ENCODE data around the gene RNF115.
"Not testable (repeated sequence)": the region's sequence is repeated elsewhere in the genome, so short reads cannot be mapped to it uniquely, and the experiment has no call there.

Gene RNF115

DNA sequence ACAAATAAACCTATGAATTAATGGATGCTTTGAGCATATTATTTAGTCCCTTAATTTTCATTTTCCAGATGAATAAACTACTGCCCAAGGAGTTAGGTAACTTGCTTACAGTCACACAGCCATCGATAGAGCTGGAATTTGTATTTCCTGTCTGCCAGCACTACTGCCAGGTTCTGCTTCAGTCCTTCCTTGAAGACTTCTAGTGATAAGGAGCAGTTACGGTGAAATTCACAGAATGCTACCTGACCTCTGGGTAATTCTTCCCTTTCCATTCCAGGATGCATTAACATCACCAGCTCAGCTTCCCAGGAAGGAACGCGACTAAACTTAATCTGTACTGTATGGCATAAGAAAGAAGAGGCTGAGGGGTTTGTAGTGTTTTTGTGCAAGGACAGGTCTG is 93.4 kb downstream of the RNF115 start:
- DNase-seq (ENCODE audit: low read depth in 2 of 2), result no peak

DNA sequence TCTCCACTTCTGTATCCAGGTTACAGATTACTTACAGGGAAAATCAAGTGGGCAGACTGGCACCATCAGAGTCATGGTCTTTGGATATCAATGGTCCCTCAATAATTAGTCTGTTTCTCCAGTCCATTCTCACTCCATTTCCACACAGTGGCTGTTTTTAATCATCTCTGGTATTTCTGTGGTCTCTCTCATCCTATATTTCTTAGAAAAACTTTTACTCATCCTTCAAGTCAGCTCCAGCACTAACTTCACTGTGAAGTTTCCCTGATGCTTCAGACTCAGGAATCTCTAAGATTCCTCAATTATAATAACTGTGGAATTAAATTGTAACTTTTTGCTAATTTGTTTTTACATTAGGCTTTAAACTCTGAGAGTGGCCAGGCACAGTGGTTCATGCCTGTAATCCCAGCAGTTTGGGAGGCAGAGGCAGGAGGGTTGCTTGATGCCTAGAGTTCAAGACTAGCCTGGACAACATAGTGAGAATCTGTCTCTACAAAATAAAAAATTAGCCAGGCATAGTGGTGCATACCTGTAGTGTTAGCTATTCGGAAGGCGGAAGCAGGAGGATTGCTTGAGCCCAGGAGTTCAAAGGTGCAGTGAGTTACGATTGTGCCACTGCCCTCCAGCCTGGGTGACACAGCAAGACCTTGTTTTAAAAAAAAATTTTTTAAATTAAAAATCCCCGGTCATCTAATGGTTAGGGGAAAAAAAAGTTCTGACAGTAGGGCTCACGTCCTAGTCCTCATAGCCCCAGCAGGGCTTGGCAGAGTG is 94.0 kb downstream of the RNF115 start:
- no peak for DNase-seq (ENCODE audit: low read depth in 2 of 2)

DNA sequence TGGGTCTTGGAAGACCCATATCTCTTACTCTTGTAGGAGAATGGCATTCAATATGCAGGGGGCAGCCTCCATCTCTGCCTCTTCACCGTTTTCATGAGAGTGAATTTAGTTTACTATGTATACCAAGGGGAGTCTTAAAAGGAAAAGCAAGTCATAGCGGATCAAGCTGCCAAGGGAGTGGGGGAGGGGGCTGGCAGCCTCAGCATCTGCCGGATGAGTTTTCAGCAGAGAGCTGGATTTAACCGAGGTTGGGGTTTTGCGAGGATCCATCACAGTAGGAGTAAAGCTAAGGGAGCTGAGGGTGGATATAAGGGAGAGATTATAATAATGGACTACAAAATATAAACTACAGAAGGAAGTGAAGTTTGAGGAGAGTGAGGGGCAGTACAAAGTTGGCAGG is 94.7 kb downstream of the RNF115 start:
- no peak for DNase-seq (ENCODE audit: low read depth in 2 of 2)

DNA sequence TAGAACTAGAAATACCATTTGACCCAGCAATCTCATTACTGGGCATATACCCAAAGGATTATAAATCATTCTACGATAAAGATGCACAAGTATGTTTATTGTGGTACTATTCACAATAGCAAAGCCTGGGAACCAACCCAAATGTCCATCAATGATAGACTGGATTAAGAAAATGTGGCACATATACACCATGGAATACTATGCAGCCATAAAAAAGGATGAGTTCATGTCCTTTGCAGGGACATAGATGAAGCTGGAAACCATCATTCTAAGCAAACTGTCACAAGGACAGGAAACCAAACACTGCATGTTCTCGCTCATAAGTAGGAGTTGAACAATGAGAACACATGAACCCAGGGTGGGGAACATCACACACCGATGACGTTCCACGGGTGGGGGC is 97.7 kb downstream of the RNF115 start:
- DNase-seq (ENCODE audit: low read depth in 2 of 2), result not testable (repeated sequence)

DNA sequence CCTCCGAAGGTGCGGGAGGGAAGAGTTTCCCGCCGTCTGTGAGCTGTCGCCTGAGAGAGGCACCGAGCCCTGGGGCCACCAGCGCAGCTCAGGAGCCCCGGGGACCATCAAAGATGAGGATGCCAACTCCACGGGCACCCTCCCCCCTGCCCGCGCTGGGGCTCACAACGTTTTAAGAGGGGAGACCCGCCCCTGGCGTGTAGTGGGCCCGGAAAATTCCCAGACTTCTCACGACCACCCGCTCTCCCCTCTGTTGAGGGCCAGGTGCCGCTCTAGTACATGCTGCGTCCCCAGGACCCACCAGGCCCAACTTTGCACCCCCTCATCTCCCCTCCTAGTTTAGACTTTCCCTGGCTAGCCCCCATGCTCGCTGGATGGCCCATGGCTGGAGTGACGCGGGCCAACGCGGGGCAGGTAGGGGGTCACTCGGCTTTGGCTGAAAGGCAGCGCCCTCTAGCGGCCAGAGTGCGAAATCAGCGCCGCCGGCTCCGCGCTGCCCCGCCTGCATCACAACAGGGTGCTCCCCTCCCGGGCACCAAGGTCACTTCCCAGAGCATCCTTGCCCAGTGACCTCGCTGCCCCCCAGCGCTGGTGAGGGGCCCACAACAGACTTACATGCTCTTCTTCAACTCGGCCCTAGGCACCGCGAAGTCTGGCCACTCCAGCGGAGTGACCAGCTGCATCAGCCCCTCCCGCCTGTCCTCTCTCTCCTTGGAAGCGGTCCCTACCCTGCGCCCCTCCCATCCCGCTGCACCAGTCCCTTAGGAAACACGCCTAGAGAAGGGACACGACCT is 102.8 kb downstream of the RNF115 start:
- DNase-seq (ENCODE audit: low read depth in 2 of 2), result peak; percentile 26 to 57

DNA sequence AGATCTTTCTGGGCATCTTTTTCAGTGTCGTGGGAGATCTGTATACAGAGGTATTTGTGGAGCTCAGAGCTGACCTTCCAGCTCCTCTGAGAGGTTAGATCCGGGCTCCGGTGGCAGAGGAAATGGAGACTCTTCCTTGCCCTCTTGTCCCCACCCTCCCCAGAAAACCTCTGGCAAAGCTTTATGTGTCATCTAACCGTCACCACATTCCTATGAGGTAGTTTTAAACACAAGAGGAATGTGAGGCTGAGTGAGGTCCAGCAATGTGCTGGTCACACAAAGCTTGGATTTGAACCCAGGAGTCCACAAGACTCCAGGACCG is 103.4 kb downstream of the RNF115 start:
- DNase-seq (ENCODE audit: low read depth in 2 of 2), result no peak

DNA sequence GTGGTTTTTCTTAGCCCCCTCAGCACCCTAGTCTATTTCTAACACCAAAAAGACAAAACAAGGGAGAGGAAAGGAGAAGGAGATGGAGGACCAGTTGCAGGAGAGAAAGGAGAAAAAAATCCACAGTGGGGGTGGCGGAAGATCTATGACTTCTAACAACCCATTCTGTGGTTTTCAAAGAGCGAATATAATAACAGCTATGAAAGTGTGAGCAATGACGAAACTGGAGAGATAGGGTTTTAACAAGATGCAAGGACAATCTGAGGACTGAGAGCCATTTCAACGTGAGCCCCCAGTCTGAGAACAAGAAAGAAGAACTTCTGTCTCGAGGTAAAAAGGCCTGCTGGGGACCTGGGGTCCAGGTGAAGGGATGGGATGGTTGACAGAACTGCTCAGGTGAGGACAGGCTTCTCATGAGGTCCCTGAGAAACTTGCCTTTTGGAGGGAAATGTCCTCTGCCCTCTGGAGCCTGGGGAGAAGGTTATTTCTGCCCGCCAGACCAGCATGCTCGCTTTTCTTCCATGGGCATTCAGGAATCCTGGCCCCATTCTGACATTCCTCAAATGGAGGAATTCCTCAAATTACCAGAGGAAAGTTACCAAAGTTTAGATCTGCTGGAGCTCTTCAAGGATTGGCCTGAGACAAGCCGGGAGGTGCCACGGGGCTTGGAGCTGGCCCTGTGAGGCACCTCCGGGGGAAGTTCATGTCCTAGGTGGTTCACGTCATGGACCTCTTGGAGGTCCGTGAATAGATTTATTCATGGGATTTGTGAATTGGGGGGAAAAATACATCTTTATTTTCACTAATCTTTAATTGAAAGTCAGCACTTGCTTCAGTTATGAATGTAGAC is 104.4 kb downstream of the RNF115 start, which contains the start of gene CD160:
TSS of gene CD160 (plus strand) at position 270 of the 850 bp plus-strand sequence. CDS start 8,829 bp downstream, outside the sequence.
- DNase-seq (ENCODE audit: low read depth in 2 of 2), result no peak

DNA sequence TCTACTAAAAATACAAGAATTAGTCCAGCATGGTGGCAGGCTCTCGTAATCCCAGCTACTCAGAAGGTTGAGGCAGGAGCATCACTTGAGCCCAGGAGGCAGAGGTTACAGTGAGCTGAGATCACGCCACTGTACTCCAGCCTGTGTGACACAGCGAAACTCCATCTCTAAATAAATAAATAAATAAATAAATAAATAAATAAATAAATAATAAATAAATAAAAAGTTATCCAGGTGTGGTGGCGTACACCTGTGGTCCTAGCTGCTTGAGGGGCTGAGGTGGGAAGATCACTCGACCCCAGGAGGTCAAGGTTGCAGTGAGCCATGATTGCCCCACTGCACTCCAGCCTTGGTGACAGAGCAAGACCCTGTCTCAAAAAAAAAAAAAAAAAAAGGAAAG is 105.4 kb downstream of the RNF115 start:
- DNase-seq (ENCODE audit: low read depth in 2 of 2), result not testable (repeated sequence)

DNA sequence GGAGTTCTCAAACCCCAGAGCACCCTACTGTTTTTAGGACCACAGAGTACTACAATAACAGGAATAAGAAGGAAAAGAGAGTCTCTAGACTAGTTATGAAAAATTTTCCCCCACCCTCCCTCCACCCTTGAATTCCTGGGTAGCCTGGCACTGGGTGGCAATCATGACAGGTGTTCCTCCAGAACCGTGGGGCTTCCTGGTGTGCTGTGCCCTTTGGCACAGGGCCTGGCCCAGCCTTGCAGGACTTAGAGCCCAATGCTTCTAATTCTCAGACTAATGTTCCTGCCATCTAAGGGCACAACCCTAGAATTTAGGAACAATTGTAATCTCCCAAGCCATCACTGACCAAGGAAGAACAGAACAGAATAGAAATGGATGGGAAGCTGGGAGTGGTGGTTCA is 106.1 kb downstream of the RNF115 start:
- DNase-seq (ENCODE audit: low read depth in 2 of 2), result no peak

DNA sequence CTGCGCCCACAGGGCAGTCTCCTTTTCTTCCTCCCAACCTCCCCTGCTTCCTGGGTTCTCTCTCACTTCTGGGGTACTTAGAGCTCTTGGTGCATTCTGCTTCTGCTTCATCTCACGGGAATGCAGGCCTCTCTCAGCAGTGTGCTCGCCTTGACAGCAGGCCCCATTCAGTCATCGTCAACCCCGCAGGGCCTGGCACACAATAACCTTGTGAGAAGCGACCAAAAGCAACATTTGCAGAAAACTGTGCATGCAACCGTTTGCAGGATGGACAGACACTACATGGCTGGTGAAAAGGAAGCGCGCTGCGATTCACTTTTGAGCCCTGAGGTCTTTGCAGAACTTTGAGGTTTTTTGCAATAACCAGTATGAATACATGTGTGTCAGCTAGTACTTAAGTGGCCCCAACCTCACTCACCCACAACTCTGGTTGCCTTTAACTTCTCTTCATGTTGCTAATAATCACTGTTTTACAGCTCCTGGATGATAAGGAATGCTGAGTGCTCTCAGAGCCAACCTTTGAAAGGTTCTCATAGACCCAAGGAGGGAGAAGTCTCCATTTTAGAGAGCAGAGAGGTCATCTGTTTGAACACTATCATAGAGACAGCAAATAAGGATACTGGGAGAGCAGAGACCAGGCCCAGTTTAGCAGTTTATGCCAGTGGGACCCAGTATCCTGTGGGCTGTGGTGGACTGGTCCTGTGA is 107.1 kb downstream of the RNF115 start:
- no peak for DNase-seq (ENCODE audit: low read depth in 2 of 2)

DNA sequence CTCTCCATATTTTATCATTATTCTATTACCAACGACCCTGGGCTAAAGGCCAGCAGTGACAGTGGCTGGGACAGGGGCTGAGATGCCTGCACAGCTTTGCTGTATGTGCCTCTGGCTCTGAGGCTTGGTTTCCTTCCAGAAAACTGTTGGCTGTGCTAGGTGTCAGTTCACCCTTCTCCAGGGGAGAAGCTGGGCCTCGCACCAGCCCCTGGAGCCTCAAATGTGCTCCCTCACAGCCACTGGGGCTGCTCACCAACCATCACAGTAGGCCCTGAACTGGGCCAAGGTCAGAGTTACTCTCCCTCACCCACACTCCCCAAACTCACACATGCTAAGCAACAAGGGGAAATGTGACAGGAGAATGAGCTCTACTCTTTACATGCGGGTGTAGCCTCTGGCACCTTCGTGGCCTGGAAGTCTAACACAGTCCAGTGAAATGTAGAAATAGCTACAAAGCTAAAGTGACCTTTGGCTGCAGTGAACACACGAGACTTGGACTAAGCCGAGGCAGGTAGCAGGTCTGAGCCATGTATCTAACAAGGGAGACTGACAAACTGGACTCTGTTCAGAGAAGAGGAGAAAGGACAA is 109.3 kb downstream of the RNF115 start:
- DNase-seq (ENCODE audit: low read depth in 2 of 2), result no peak

DNA sequence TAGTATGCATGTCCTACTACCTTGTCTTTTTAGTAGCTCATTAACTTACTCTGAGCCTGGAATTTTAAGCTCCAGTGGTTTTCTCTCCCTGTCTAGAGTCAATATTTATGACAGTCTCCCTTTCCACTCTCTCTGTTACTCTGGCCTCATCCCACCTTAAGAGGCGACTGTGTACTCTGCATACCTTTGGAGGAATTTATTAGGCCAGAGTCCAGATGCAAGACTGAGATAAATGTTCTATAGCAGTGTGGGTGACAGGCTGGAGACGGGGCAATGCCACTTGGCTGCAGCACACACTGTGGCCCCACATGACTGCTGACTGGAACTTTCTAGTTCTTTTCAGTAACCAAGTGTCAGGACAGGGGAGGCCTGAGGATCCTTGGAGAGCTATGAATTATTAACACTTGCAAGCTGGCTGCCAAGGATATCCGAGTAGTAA is 112.7 kb downstream of the RNF115 start:
- no peak for DNase-seq (ENCODE audit: low read depth in 2 of 2)

DNA sequence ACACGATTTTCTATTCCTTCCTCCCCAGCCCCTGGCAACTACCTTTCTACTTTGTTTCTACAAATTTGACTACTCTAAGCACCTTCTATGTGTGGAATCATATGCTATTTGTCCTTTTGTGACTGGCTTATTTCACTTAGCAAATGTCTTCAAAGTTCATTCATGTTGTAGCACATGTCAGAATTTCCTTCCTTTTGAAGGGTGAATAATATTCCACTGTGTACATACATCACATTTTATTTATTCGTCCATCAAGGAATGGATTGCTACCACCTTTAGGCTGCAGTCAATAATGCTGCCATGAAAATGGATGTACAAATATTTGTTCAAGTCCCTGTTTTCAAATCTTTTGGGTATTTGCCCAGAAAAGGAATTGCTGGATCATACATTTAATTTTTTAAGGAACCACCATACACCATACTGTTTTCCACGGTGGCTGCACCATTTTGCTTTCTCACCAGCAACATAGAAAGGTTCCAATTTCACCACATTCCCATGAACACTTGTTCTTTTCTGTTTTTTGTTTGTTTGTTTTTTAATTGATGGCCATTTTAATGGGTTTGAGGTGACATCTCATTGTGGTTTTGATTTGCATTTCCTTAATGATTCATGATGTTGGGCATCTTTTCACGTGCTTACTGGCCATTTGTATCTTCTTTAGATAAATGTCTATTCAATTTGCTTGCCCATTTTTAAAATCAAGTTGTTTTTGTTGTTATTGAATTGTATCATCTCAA is 113.4 kb downstream of the RNF115 start:
- no peak for DNase-seq (ENCODE audit: low read depth in 2 of 2)

DNA sequence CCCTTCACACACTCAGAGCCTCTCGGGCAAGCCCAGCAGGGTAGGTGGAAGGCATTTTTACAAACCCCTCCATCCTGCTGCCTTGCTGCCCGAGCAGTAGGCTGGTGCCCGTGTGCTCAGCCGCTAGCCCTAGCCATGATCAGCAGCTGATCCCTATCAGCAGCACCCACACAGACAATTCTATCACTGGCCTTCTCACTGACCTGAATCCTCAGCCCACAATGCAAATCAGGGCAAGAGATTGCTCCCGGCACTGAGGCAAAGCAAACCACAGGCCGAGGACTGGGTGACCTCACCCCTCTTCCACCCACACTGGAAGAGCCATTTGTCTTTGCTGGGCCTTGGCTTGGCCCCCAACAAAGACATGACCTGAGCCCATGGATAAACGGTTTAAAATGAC is 115.8 kb downstream of the RNF115 start:
- no peak for DNase-seq (ENCODE audit: low read depth in 2 of 2)

DNA sequence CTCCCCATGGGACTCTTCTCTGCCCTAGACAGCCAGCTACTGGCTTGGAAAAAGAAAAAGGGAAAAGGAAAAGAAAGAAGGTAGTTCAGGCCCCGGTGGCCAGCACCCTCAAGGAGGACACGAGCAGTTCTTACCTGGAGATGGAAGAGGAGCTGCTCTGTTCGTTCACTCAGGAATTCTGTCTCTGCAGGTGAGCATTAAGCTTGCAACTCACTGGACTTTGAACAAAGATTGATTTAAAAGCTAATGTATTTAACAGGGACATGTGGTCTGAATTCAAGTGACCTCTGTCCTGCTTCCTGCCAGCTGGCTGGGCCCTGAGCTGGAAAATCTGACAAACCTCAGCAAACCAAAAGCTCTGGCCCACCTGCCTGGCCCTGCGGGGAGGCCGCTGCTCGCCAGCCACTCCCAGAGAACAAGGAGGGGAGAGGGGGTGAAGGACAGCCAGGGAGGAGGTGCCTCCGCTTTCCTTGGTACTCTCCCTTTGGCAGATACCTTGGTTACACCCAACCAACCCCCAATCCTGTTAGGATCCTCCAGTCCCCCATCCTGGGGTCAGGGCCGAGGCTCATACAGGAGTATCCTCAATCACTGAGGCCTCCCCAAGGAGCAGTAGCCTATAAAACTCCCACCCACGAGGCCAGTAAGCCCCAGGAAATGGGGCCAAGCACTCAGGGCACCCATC is 116.6 kb downstream of the RNF115 start, which contains the start of gene PDZK1:
TSS of gene PDZK1 (minus strand) at position 186 of the 685 bp plus-strand sequence. CDS start 19,347 bp downstream, outside the sequence.
- DNase-seq (ENCODE audit: low read depth in 2 of 2), result no peak

DNA sequence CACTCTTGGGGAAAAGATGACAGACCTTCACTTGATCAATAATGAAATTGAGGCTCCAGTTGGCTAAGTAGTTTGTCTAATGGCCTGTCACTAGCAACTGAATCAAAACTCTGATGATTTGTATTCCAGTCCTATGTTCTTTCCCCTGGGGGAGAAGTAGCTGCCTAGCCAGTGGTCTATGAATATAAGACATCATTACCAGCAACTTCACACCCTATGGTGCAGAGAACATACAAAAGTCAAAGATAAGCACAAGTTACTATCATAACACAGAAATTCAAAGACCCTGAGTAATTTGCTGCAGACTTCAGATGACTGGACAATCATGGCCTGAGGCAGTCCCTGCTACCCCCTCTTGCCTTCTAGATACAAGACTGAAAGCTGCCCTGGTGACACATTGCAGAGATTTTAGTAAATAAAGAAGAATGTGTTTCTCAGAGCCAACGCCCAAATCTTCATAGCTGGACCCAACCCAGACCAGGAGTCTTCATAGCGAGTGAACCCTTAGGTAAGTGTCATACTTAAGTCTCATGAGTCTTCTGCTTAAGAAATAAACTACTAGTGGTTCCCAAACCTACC is 117.7 kb downstream of the RNF115 start:
- DNase-seq (ENCODE audit: low read depth in 2 of 2), result no peak

DNA sequence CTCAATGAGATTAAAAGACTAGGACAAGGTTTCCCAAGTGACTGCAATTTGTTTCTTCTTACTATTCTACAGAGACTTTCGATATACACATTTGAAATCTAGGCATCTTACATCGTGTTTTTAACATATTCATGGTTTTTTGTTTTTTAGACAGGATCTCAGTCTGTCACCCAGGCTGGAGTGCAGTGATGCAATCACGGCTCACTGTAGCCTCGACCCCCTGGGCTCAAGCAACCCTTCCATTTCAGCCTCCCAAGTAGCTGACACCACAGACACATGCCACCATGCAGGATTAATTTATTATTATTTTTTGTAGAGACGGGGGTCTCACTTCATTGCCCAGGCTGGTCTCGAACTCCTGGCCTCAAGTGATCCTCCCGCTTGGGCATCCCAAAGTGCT is 118.3 kb downstream of the RNF115 start:
- DNase-seq (ENCODE audit: low read depth in 2 of 2), result no peak

DNA sequence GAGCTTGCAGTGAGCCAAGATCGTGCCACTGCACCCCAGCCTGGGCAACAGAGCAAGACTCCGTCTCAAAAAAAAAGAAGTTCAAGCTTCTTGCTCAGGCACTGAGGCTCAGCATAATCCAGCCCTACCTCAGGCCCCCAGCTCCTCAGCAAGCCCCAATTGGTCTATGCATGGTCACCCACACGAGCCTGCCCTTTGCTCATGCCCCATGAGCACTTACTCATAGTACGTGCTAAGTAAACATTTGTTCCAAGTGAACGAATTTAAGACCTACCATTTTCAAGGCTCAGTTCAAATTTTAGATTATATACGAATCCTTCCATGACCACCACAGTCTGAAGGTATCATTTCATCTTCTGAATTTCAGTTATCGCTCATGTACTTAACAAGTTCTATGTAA is 121.1 kb downstream of the RNF115 start:
- no peak for DNase-seq (ENCODE audit: low read depth in 2 of 2)

DNA sequence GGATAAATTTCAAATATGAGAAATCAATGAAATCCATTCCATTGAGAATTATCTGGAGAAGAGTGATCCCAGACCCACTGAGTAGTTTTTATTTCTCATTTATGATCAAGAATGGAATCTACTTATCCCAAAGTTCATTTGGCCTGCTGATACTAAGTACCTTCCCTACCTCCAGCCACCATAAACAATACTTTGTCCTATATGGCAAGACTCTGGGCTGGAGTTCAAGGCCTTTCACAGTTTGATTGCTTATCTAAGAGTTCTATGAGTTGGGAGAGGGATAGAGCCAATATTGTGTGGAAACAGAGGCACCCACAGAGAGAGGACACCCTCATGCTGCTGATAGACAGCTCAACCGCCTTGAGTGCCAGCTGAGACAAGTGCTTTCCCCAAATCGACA is 121.8 kb downstream of the RNF115 start:
- DNase-seq (ENCODE audit: low read depth in 2 of 2), result no peak
